IPS-11a (cell line): ENCODE results near the gene PLA2G7.
"Not testable (repeated sequence)": the region's sequence is repeated elsewhere in the genome, so short reads cannot be mapped to it uniquely, and the experiment has no call there.

Experiments used
- H3K4me3 ChIP-seq: one replicate; pipeline ENCODE4 v1.5.1; 2013; ENCODE audit warnings: low read depth, low read length, control low read depth

The PLA2G7 gene

DNA sequence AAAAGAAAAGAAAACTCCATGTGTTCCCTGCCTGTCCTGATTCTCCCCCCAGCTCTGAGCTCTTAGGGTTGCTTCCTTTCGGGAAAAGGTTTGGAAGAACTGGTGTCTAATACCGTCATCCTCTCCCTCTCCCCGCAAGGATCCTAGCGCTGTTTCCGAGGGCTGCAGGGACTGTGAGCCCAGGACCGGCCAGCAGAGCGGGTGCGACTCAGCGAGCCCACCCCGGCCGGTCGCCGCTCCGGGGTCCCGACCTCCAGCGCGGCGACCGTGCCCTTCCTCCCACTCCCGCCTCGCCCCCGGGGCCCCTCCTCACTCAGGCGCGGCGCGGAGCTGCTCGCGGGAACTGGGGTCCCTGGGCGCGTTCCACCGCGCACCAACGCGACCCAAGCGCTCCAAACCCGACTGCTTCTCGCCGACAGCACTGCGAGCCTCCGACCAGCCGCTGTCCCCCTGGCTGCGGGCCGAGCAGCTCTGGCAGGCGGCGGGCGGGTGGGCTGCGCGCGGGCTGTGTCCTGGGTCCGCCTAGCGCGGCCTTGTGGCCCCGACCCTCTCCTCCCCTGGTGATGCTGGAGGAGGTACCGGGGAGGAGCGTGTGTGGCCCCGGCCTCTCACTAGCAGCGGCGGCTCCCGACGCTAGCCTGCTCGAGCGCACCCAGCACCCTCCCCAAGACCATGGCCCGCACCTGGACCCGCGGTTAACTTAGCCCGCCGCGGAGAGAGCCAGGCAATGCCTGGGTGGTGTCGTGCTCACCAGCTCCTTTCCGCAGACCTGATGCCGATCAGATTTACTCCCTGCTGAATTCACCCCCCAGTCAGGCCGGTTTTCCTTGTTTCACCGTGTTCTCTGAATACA, at the start of gene PLA2G7:
Gene PLA2G7 (minus strand): TSS at position 509 of the 853 bp plus-strand sequence. CDS start 12,484 bp downstream, outside the sequence.
- peak within 1 kb of the TSS; percentile 65 for H3K4me3 ChIP-seq

DNA sequence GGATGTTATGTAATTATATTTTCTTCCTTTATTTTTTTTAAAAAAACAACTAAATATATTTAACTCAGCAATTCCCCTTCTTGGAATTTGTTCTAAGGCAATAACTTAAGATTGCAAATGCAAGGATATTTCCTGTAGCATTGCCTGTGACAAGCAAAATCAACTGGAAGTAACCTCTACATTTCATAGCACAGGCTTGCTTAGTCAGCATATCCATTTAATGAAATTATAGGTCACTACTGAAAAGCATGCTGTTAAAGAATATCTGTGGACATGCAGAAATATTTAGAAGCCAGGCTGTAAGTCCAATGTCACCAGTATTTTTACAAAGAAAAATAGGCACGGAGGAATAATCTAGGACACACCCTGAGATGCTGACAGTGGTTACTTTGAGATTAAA, 49.4 kb upstream of the PLA2G7 start:
- H3K4me3 ChIP-seq = no peak overlapping the region

DNA sequence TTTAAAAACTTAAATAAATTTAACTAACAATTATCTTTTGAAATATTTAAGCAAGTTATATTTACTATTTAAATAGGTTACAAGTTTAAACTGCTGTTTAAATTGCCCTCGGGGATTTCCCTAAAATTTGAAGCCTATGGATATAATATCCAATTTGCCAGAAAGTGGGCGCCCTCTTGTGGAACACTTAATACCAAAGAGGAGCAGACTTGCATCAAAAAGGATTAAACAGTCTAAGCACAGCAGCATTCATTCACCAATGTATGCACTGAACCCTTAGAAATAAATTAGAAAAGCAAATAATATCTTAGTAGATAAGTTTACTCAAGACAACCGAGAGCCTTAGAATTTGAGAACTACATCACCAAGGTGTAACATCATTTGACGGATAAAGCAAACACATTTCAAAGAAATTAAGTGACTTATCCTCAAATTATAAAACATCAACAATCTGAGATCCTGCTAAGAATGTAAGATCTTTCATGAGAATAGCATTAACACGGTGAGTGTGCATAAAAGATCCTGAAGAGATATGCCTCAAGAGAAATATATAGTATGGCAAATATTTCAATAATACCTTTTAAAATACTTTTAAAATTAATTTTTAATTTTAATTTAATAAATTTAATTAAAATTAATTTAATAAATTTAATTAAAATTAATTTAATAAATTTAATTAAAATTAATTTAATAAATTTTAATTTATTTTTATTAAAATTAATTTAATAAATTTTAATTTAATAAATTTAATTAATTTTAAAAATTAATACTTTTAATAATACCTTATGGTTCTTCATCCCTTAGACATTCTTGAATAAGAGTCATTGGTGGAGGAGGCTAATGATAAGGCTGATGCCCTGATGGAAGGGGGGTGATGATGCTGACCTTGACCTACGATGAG, 46.6 kb upstream of the PLA2G7 start:
- H3K4me3 ChIP-seq = no peak overlapping the region

DNA sequence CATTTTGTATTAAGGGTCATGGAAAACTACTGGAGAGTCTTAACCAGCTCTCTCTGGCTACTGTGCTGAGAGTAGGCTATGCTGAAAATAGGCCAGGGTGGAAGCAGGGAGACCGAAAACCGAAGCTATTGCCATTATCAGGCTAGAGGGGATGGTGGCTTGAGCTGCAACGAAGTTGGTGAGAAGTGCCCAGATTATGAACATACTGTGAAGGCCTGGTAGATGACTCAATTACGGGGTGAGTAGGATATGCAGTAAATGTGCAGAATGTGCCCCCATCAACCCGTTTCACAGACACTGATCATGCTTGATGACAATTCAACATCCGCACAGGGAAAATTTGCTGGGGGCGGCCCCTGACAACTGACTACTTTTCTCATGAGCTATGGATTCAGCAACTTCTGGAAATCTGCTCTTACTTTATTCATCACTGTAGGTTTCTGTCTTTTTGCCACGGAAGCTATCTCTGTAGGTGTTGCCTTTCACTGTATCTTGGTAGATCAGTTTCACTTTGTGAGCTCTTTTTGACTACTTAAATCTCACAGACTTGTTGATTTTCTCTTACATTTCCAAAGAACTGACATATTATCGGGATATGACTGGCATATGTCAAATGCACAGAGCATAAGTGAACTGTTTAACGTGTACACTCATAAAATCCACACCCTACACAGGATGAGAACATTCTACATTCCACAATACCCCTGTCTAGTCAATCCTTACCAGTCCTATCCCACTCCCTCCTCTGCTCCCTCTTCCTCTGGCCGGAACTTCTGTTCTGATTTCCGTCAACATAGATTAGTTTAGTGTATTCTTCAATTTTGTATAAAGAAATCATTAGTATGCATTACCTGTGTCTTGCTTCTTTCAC, 42.5 kb upstream of the PLA2G7 start:
- H3K4me3 ChIP-seq = no peak overlapping the region

DNA sequence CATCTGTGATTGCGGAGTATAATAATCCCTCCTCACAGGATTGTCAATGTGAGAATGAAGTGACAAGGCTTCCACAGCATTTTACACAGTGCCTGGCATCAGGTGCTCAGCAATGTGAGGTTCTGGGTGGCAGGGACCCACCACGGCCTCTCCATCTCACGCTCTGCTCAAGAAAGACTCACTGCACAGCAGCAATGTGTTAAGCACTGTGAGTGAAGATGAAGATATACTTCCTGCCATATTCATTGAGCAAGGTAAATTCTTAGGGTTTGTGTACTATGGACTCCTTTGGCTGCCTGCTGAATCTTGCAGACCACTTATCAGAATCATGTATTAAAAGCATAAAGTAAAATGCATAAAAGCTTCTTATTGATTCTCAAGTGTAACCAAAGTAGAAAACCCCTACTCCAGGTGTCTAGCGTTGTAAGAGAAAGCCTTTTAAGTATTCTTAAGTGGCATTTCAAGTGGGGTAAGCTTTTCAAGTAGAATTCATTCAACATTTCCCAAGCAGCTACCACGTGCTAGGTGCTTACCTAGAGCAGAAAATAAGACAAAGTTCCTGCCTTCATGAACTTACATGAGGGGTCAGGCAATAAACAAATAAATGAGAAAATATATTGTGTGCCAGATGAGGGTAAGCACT, 41.0 kb upstream of the PLA2G7 start:
- no peak overlapping the region for H3K4me3 ChIP-seq

DNA sequence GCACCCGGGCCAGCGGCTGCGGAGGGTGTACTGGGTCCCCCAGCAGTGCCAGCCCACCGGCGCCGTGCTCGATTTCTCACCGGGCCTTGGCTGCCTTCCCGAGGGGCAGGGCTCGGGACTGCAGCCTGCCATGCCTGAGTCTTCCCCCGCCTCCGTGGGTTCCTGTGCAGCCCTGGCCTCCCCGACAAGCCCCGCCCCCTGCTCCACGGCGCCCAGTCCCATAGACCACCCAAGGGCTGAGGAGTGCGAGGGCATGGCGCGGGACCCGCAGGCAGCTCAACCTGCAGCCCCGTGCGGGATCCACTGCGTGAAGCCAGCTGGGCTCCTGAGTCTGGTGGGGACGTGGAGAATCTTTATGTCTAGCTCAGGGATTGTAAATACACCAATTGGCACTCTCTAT, 39.6 kb upstream of the PLA2G7 start:
- H3K4me3 ChIP-seq = not testable (repeated sequence)

DNA sequence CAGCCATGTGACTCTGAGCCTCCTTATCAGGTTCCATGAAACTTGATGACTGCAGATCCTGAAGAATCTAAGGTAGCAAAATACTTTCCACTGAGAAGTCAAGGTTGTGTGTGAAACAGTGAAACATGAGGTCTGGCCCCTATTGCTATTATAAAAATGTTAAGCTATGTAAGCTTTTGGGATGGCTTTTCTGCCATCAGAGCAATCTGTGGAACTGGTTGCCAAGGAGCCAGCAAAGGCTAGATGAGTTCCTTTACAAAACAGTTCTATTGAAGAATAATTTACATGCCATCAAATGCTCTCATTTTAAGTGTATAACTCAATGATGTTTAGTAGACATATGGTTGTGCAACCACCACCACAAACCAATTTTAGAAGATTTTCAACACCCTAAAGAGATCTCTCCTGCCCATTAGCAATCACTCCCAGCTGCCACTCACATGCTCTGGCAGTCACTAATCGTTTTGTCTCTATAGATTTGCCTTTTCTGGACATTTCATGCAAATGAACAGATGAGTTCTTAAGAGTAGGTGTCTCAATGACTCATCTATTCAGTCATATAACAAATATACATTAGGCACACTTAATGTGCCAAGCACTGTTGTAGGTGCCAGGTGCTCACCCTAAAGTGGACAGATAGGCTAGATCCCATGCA, 38.2 kb upstream of the PLA2G7 start:
- no peak overlapping the region for H3K4me3 ChIP-seq

DNA sequence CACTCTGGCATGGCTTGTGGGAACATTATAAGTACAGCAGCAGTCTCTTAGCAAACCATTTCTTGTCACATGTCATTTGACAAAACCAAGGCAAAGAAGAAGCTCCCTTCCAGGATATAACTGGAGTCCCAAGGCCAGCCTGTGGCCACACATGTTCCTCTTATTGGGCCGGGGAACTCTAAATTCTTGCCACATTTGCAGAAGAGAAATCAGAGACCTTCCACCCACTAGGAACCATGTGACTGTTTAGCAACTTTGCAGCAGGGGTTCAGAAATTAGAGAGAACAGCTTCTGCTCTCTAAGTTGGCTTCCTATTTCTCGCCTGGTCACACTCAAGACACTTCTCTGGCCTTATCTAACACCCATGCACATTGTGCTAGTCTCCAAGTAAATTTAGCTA, 37.6 kb upstream of the PLA2G7 start:
- H3K4me3 ChIP-seq = no peak overlapping the region

DNA sequence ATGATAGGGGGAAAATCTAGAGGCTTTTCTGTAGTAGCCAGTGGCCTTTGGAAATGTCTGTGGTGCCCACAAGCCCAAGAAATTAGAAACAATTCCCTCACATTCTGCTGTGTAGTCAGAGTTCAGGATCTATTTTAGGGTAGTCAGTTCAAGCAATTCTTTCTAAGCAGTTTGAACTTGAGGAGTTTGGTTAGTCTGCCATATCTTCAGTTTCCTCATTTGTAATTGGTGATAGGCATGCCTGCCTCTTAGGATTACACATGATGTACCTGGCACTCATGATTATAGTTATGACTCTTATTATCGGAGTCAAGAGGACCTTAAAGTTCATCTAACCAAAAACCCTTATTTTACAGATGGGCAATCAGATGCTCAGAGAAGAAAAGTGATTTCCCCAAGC, 36.8 kb upstream of the PLA2G7 start:
- H3K4me3 ChIP-seq = no peak overlapping the region

DNA sequence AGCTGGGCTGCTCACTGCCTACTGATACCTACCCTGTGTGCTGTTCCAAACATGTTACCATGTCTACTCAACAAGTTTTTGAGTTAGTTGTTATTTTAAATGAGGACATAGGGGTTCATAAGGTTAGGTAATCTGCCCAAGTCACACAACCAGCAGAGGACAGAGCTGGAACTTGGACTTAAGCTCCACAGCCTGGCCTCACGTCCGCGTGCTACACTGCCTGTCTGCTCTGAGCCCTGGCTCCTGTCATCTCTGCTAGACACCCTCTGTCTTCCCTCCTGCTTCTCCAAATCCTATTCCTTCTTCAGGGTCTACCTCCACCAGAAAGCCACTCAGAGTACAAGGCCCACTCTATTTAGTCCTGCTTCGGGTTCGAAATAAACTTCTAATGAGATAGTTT, 29.8 kb upstream of the PLA2G7 start:
- H3K4me3 ChIP-seq = no peak overlapping the region

DNA sequence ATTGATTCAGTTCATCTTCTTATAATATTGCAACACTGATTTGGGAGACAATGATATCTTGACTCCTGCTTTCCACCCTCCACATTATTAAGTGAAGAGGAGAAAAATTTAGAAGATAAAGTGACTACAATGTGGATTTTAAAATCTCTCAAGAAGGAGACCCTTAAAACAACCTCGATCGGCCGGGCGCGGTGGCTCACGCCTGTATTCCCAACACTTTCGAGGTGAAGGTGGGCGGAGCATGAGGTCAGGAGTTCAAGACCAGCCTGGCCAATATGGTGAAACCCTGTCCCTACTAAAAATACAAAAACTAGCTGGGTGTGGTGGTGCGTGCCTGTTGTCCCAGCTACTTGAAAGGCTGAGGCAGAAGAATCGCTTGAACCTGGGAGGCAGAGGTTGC, 29.1 kb upstream of the PLA2G7 start:
- not testable (repeated sequence) for H3K4me3 ChIP-seq

DNA sequence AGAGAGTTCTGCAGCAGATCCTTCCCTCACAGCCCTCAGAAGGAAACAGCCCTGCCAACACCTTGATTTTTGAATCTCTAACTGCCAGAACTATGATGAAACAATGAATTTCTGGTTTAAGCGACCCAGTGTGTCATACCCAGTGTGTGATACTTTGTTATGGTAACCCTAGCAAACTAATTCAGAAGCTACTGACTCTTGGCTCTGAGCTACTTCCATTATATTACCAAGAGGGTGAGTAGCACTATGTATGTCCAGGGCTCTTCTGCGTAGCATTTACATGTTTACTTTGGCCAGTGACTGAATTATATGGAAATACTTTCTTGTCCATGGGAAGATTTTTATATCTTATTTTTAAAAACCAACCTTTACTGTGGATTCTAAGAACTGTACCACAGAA, 28.3 kb upstream of the PLA2G7 start:
- H3K4me3 ChIP-seq = no peak overlapping the region

DNA sequence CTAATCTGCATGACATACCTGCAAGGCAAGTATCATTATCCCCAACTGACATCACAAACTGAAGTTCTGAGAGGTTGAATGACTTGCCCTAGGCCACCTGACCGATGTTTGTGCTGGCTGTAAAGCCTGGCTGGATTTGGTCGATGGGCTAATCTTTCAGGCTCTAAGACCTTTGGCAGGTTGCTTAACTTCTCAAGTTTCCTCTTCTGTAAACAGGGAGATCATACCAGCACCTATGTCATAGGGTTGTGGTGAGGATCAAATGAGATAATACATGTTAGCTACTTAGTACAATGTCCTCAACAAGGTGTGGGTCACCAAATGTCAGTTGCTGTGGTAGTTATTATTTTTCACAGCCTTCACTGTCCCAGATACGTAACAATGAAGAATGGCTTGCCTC, 25.8 kb upstream of the PLA2G7 start:
- H3K4me3 ChIP-seq = no peak overlapping the region

DNA sequence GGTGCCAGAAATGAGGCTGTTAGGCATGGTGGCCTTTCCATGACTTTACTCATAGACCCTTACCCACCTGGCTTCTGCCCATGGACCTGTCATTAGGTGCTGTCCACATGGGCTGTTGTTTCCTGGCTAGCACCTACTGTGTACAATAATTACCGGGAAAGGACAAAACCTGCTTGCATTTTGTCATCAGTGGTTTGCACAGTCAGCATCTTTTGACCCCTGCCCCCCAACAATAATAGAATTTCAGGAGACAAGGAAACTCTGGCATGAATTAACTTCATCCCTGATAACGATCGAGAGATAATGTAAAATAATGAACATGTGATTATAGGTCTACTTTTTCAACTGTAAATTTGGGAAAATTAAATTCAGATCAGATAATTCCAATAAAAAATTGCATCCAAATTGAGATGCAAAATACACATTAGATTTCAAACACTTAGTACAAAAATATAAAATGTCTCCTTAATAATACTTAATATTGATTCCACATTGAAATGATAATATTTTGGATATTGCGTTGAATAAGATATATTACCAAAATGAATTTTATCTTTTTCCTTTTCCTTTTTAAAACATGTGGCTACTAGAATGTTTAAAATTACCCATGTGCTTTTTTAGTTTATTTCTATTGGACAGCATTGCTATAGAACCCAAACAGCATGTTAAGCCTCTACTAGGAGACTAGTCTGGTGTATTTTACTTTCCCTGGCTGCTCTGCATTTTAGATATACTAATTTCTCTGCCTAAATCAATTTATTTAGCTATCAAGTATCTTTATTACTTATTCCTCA, 24.0 kb upstream of the PLA2G7 start:
- H3K4me3 ChIP-seq = no peak overlapping the region

DNA sequence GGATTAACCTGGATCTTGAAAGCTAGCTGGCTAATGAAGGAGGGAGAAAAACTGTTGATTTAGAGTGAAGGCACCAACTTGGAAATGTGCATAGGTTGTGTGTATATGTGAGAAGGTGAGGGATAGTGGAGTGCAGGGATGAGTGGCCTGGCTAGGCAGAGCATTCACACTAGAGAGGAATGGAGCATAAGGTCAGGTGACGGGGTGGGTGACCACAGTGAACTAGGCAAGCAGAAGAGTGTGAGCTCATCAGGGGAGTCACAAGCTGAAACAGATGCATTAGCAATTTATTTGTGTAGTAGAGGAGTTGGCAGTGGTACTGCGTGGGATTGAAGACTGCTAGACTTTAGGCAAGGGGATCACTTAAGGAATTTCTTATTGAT, 22.0 kb upstream of the PLA2G7 start:
- H3K4me3 ChIP-seq = no peak overlapping the region

DNA sequence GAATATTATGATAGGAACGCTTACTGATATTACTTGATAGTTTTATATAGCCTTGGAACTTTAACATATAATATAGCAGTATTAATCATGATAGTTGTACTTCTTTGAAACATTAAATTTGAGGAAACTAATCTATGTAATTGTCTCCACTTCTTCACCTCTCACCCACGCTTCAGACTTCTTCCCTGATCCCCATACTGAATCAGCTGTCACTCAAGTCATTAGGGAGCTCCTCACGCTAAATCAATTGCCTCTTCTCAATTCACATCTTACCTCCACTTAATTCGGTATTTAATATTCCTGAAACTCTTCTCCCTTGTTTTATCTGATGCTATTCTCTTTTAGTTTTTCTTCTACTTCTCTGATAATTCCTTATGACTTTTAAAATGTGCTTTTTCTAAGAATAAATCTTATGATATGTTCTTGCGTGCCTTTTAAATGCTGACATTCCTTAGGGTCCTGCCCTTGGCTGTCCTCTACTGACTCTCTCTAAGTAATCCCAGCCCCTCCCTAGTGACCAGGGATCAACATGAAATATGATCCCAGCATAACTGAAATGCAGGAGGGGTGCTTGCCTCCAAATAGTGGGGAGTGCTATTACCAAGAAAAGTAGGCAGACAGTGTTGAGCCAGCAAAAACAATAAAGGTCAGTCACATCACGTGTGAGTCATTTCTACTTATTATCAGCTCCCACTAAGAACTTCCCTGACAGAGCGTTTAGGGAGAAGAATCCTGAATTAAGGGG, 21.5 kb upstream of the PLA2G7 start:
- H3K4me3 ChIP-seq = no peak overlapping the region

DNA sequence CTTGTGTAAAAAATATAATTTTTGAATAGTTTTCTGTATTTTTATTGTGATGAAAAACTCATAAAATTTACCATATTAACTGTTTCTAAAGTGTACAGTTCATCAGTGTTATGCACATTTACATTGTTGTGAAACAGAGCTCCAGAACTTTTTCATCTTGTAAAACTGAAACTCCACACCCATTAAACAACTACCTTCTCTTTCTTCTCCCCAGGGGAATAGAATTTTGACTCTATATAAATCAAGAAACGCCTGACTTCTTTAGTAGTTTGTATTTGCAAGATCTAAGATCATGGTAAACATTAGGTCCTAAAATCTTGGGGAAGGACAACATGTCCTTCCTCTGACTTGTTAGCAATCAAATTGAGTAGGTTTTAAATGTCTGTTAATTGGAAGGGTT, 20.7 kb upstream of the PLA2G7 start:
- H3K4me3 ChIP-seq = no peak overlapping the region

DNA sequence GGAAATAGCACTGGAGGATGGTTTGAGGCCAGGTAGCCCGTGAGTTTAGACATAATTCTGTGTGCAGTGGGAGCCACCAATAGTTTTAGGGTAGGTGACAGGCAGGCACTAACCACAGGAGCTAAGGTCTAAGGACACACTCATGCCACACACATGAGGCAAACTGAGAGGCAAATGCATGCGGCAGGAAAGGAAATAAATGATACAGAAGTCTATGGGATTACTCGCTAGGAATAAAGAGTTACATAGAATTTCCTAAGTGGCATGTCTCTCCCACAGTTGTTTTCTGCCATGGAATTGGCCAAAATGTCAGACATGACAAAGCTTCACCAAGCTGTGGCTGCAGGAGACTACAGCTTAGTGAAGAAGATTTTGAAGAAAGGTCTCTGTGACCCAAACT, 16.5 kb upstream of the PLA2G7 start:
- no peak overlapping the region for H3K4me3 ChIP-seq

DNA sequence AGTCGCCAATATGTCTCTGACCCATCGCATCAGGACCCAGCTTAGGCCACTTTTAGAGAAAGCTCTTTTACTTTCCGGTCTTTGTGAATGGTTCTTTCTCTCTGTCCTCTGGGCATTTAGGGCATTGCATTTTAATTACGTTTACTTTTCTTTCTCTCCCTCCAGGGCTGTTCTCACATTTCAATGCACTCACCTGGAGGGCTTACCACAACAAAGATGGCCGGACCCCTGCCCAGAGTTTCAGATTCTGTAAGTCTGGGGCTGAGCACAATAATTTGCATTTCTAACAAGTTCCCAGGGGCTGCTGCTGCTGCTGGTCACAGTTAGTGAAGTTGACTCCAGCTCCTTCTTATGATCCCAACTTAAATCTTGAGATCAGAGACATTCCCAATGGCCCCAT, 14.6 kb upstream of the PLA2G7 start:
- H3K4me3 ChIP-seq = no peak overlapping the region
